ENCODE data around the gene ARHGAP15.

DNA sequence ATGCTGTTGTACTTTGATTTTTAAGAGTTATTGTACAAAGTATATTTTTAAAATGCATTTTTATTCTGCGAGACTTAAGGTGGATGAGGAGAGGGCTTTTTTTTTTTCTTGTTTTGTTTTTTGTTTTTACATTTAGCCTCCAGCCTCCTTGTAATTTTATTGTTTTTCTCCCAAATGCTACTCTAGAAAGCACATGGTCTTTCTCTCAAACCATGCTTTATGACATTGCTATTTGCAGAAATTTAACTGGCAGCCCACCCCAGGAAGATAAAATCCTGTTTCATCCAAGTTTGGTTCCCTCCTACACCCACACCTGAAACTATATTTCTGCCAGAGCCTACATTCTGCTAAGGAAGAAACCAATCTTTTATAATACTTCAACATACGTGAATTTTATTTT lies 184.6 kb downstream of the ARHGAP15 start:
- TF ChIP-seq, protein P1, sequence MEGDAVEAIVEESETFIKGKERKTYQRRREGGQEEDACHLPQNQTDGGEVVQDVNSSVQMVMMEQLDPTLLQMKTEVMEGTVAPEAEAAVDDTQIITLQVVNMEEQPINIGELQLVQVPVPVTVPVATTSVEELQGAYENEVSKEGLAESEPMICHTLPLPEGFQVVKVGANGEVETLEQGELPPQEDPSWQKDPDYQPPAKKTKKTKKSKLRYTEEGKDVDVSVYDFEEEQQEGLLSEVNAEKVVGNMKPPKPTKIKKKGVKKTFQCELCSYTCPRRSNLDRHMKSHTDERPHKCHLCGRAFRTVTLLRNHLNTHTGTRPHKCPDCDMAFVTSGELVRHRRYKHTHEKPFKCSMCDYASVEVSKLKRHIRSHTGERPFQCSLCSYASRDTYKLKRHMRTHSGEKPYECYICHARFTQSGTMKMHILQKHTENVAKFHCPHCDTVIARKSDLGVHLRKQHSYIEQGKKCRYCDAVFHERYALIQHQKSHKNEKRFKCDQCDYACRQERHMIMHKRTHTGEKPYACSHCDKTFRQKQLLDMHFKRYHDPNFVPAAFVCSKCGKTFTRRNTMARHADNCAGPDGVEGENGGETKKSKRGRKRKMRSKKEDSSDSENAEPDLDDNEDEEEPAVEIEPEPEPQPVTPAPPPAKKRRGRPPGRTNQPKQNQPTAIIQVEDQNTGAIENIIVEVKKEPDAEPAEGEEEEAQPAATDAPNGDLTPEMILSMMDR (IDR thresholded peaks at IDR 0.05; ENCODE audit: low read length) = no peak
- no peak for TF ChIP-seq EZH2 (IDR thresholded peaks at IDR 0.05; ENCODE audit: borderline replicate concordance, low read length)
